HepG2 (cell line): ENCODE measurements around the gene IL17F. TPM values are rescaled to one million over a fixed set of nuclear protein-coding genes. Genes with fewer than 3 reads are reported as not detected.

Experiments used
- ATAD3A ChIP-seq: sonication (generic); formaldehyde crosslinking; IDR thresholded peaks from 2 replicates; pipeline ENCODE4 v1.4.0; 2020; ENCODE audit warnings: missing genetic modification reagents
- EHMT2 ChIP-seq: fragments of 200-600 bp; sonication (generic); IDR thresholded peaks from 2 replicates; pipeline ENCODE4 v1.7.0; 2017; ENCODE audit warnings: antibody characterized with exemption, low read depth, low read length, borderline replicate concordance
- NFE2L2 ChIP-seq: fragments of 150-350 bp; IDR thresholded peaks from 2 replicates; pipeline ENCODE4 v1.6.1; 2014; ENCODE audit warnings: low read length
- NFRKB ChIP-seq: fragments of 450-650 bp; IDR thresholded peaks from 2 replicates; pipeline ENCODE4 v1.6.1; 2017
- ZBTB3 ChIP-seq: sonication (generic); formaldehyde crosslinking; IDR thresholded peaks from 2 replicates; pipeline ENCODE4 v1.4.0; 2020; ENCODE audit warnings: low read depth, mild to moderate bottlenecking, moderate library complexity, missing genetic modification reagents, borderline replicate concordance
- ZC3H13 ChIP-seq: sonication (generic); formaldehyde crosslinking; IDR thresholded peaks from 2 replicates; pipeline ENCODE4 v1.8.1; 2023; ENCODE audit warnings: mild to moderate bottlenecking, missing genetic modification reagents, moderate library complexity
- ZNF12 ChIP-seq: sonication (generic); formaldehyde crosslinking; IDR thresholded peaks from 2 replicates; pipeline ENCODE4 v1.5.0; 2020; ENCODE audit warnings: missing genetic modification reagents
- ZNF292 ChIP-seq: sonication (generic); formaldehyde crosslinking; IDR thresholded peaks from 2 replicates; pipeline ENCODE4 v1.8.1; 2022; ENCODE audit warnings: mild to moderate bottlenecking, low read depth, missing genetic modification reagents, borderline replicate concordance
- ZNF333 ChIP-seq: sonication (generic); formaldehyde crosslinking; IDR thresholded peaks from 2 replicates; pipeline ENCODE4 v1.4.0; 2020; ENCODE audit warnings: mild to moderate bottlenecking, missing genetic modification reagents, borderline replicate concordance
- polyA plus RNA-seq, 8 experiments: library from polyadenylated mRNA; depleted of rRNA in 3 of 8; stranded (reverse) in 7 of 8; unstranded in 1 of 8; fragments of >200 nt; fragmentation: Illumina TruSeq in 4 of 8; extraction: Trizol in 4 of 8; gene quantifications; 2 replicates each; pipeline versions ENCODE4 v1.2.1 to v1.2.3, GENCODE V29; 2011 to 2016; ENCODE audit warnings: low read depth in 4 of 8, missing spikeins in 1 of 8, mixed read lengths in 1 of 8; ENCODE audit not compliant: insufficient read depth in 1 of 8
- total RNA-seq, 5 experiments: library from RNA; depleted of rRNA; stranded (reverse); fragments of >200 nt; fragmentation: Illumina TruSeq; extraction: Trizol; gene quantifications; 2 replicates each; pipeline ENCODE4 v1.2.3, GENCODE V29; 2016; ENCODE audit warnings: low read depth in 1 of 5
- TF ChIP-seq, protein P1 (sequence below): sonication (generic); formaldehyde crosslinking; conservative IDR thresholded peaks from 2 replicates; pipeline ENCODE4 v1.4.0; 2020; ENCODE audit warnings: mild to moderate bottlenecking, missing genetic modification reagents, moderate library complexity
- TF ChIP-seq, protein P2 (sequence below): sonication (generic); formaldehyde crosslinking; IDR thresholded peaks from 2 replicates; pipeline ENCODE4 v1.5.0; 2020; ENCODE audit warnings: mild to moderate bottlenecking, missing genetic modification reagents
- TF ChIP-seq, protein P3 (sequence below): sonication (generic); formaldehyde crosslinking; IDR thresholded peaks from 2 replicates; pipeline ENCODE4 v1.4.0; 2020; ENCODE audit warnings: mild to moderate bottlenecking, missing genetic modification reagents
- TF ChIP-seq, protein P4 (sequence below): fragments of 450-650 bp; IDR thresholded peaks from 2 replicates; pipeline ENCODE4 v1.6.1; 2017; ENCODE audit warnings: mild to moderate bottlenecking
- TF ChIP-seq, protein P5 (sequence below): sonication (generic); formaldehyde crosslinking; IDR thresholded peaks from 2 replicates; pipeline ENCODE4 v1.5.1; 2020; ENCODE audit warnings: missing genetic modification reagents, mild to moderate bottlenecking, borderline replicate concordance
- TF ChIP-seq, protein P6 (sequence below): sonication (generic); formaldehyde crosslinking; IDR thresholded peaks from 2 replicates; pipeline ENCODE4 v1.8.0; 2022; ENCODE audit warnings: mild to moderate bottlenecking, missing genetic modification reagents, moderate library complexity

Gene IL17F
- total and polyA plus RNA-seq, 2 of the 13 experiments (the other 11 are each of a cell fraction or from before 2014, with no cell fraction given) = not detected

DNA sequence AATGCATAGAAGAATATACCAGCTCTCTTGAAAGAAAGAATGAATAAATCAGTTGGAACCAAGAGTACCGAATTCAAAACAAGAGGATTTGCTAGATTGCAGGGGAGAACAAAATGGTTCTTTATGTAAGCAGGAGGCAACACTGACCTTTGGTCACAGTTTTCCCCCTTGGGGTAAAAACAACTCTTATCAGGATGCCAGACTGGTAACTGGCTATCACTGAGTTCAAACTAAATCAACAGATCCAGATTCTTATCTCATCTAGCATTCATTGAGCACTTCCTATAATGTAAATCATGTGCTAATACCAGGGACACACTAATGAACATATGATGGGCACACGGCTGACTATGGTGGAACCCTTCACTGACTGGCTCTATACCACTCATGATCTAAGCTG is 4.8 kb upstream of the IL17F start (continued):
- TF ChIP-seq, protein P1, sequence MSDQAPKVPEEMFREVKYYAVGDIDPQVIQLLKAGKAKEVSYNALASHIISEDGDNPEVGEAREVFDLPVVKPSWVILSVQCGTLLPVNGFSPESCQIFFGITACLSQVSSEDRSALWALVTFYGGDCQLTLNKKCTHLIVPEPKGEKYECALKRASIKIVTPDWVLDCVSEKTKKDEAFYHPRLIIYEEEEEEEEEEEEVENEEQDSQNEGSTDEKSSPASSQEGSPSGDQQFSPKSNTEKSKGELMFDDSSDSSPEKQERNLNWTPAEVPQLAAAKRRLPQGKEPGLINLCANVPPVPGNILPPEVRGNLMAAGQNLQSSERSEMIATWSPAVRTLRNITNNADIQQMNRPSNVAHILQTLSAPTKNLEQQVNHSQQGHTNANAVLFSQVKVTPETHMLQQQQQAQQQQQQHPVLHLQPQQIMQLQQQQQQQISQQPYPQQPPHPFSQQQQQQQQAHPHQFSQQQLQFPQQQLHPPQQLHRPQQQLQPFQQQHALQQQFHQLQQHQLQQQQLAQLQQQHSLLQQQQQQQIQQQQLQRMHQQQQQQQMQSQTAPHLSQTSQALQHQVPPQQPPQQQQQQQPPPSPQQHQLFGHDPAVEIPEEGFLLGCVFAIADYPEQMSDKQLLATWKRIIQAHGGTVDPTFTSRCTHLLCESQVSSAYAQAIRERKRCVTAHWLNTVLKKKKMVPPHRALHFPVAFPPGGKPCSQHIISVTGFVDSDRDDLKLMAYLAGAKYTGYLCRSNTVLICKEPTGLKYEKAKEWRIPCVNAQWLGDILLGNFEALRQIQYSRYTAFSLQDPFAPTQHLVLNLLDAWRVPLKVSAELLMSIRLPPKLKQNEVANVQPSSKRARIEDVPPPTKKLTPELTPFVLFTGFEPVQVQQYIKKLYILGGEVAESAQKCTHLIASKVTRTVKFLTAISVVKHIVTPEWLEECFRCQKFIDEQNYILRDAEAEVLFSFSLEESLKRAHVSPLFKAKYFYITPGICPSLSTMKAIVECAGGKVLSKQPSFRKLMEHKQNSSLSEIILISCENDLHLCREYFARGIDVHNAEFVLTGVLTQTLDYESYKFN (CRISPR knock-in tag) = peak; percentile 74
- no peak for TF ChIP-seq ZBTB3
- TF ChIP-seq, protein P2, sequence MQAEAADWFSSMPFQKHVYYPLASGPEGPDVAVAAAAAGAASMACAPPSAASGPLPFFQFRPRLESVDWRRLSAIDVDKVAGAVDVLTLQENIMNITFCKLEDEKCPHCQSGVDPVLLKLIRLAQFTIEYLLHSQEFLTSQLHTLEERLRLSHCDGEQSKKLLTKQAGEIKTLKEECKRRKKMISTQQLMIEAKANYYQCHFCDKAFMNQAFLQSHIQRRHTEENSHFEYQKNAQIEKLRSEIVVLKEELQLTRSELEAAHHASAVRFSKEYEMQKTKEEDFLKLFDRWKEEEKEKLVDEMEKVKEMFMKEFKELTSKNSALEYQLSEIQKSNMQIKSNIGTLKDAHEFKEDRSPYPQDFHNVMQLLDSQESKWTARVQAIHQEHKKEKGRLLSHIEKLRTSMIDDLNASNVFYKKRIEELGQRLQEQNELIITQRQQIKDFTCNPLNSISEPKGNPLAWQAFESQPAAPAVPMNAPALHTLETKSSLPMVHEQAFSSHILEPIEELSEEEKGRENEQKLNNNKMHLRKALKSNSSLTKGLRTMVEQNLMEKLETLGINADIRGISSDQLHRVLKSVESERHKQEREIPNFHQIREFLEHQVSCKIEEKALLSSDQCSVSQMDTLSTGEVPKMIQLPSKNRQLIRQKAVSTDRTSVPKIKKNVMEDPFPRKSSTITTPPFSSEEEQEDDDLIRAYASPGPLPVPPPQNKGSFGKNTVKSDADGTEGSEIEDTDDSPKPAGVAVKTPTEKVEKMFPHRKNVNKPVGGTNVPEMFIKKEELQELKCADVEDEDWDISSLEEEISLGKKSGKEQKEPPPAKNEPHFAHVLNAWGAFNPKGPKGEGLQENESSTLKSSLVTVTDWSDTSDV = no peak
- no peak for TF ChIP-seq NFRKB
- TF ChIP-seq ZC3H13 (CRISPR knock-in tag) = no peak
- TF ChIP-seq, protein P3, sequence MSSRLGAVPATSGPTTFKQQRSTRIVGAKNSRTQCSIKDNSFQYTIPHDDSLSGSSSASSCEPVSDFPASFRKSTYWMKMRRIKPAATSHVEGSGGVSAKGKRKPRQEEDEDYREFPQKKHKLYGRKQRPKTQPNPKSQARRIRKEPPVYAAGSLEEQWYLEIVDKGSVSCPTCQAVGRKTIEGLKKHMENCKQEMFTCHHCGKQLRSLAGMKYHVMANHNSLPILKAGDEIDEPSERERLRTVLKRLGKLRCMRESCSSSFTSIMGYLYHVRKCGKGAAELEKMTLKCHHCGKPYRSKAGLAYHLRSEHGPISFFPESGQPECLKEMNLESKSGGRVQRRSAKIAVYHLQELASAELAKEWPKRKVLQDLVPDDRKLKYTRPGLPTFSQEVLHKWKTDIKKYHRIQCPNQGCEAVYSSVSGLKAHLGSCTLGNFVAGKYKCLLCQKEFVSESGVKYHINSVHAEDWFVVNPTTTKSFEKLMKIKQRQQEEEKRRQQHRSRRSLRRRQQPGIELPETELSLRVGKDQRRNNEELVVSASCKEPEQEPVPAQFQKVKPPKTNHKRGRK (CRISPR knock-in tag) = no peak
- no peak for TF ChIP-seq NFE2L2
- TF ChIP-seq ZNF292 (CRISPR knock-in tag) = no peak
- TF ChIP-seq, protein P4, sequence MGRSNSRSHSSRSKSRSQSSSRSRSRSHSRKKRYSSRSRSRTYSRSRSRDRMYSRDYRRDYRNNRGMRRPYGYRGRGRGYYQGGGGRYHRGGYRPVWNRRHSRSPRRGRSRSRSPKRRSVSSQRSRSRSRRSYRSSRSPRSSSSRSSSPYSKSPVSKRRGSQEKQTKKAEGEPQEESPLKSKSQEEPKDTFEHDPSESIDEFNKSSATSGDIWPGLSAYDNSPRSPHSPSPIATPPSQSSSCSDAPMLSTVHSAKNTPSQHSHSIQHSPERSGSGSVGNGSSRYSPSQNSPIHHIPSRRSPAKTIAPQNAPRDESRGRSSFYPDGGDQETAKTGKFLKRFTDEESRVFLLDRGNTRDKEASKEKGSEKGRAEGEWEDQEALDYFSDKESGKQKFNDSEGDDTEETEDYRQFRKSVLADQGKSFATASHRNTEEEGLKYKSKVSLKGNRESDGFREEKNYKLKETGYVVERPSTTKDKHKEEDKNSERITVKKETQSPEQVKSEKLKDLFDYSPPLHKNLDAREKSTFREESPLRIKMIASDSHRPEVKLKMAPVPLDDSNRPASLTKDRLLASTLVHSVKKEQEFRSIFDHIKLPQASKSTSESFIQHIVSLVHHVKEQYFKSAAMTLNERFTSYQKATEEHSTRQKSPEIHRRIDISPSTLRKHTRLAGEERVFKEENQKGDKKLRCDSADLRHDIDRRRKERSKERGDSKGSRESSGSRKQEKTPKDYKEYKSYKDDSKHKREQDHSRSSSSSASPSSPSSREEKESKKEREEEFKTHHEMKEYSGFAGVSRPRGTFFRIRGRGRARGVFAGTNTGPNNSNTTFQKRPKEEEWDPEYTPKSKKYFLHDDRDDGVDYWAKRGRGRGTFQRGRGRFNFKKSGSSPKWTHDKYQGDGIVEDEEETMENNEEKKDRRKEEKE = no peak
- TF ChIP-seq, protein P5, sequence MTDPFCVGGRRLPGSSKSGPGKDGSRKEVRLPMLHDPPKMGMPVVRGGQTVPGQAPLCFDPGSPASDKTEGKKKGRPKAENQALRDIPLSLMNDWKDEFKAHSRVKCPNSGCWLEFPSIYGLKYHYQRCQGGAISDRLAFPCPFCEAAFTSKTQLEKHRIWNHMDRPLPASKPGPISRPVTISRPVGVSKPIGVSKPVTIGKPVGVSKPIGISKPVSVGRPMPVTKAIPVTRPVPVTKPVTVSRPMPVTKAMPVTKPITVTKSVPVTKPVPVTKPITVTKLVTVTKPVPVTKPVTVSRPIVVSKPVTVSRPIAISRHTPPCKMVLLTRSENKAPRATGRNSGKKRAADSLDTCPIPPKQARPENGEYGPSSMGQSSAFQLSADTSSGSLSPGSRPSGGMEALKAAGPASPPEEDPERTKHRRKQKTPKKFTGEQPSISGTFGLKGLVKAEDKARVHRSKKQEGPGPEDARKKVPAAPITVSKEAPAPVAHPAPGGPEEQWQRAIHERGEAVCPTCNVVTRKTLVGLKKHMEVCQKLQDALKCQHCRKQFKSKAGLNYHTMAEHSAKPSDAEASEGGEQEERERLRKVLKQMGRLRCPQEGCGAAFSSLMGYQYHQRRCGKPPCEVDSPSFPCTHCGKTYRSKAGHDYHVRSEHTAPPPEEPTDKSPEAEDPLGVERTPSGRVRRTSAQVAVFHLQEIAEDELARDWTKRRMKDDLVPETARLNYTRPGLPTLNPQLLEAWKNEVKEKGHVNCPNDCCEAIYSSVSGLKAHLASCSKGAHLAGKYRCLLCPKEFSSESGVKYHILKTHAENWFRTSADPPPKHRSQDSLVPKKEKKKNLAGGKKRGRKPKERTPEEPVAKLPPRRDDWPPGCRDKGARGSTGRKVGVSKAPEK (CRISPR knock-in tag) = no peak
- no peak for TF ChIP-seq ZNF12
- TF ChIP-seq, protein P6, sequence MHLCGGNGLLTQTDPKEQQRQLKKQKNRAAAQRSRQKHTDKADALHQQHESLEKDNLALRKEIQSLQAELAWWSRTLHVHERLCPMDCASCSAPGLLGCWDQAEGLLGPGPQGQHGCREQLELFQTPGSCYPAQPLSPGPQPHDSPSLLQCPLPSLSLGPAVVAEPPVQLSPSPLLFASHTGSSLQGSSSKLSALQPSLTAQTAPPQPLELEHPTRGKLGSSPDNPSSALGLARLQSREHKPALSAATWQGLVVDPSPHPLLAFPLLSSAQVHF (CRISPR knock-in tag) = no peak
- TF ChIP-seq ZNF333 (CRISPR knock-in tag) = no peak
- 0 out of 2 replicates have a peak, but pooled peaks have one; percentile 47 for TF ChIP-seq EHMT2
- TF ChIP-seq ATAD3A = no peak
